A172 (cell line): ENCODE data around the gene FRMD4B. TPM values are rescaled to one million over a fixed set of nuclear protein-coding genes. Genes with fewer than 3 reads are reported as not detected.

Experiments used
- DNase-seq: peaks from one replicate; pipeline ENCODE4 v3.0.0-alpha.2; 2015; ENCODE audit warnings: low spot score
- total RNA-seq: library from RNA; depleted of rRNA; stranded (reverse); fragments of >200 nt; shearing (Covaris generic); gene quantifications from 2 replicates; pipeline ENCODE4 v1.2.3, GENCODE V29; 2014

The FRMD4B gene
- total RNA-seq, 1 experiment from 2014 or later = 1.6 TPM

- DNase-seq = no peak
These were observed 182.1 kb downstream of the FRMD4B start for GRCh38 chr3:69203631-69204314.

GRCh38 chr3:69201658-69202057 is 184.2 kb downstream of the FRMD4B start:
- no peak for DNase-seq

GRCh38 chr3:69200384-69201068 is 185.4 kb downstream of the FRMD4B start:
- DNase-seq = no peak

GRCh38 chr3:69199942-69200341 is 185.9 kb downstream of the FRMD4B start:
- no peak for DNase-seq

GRCh38 chr3:69197922-69198530 is 187.9 kb downstream of the FRMD4B start:
- no peak for DNase-seq

- DNase-seq = no peak
These were observed 188.4 kb downstream of the FRMD4B start for GRCh38 chr3:69197455-69197854.

- no peak for DNase-seq
These were observed 189.0 kb downstream of the FRMD4B start for GRCh38 chr3:69196876-69197275.

GRCh38 chr3:69194431-69195165 is 191.3 kb downstream of the FRMD4B start:
- DNase-seq = no peak

- no peak for DNase-seq
These were observed 192.1 kb downstream of the FRMD4B start for GRCh38 chr3:69193749-69194148.

- DNase-seq = no peak
These were observed 194.4 kb downstream of the FRMD4B start for GRCh38 chr3:69191516-69191915.

- DNase-seq = no peak
These were observed 196.4 kb downstream of the FRMD4B start for GRCh38 chr3:69189487-69189886.

GRCh38 chr3:69186575-69187093 is 199.3 kb downstream of the FRMD4B start:
- DNase-seq = no peak

- DNase-seq = peak; percentile 68
These were observed 203.1 kb downstream of the FRMD4B start for GRCh38 chr3:69182588-69183316.

- DNase-seq = peak; percentile 76
These were observed 204.2 kb downstream of the FRMD4B start for GRCh38 chr3:69181592-69182211.

GRCh38 chr3:69180869-69181591 is 204.9 kb downstream of the FRMD4B start:
- no peak for DNase-seq

- no peak for DNase-seq
These were observed 206.0 kb downstream of the FRMD4B start for GRCh38 chr3:69179740-69180372.

- peak; percentile 64 for DNase-seq
These were observed 206.8 kb downstream of the FRMD4B start for GRCh38 chr3:69178838-69179739.

- no peak for DNase-seq
These were observed 207.8 kb downstream of the FRMD4B start for GRCh38 chr3:69178082-69178481.
